Smooth muscle cell (in vitro differentiated cells): ENCODE data around the gene DMGDH. TPM values are rescaled to one million over a fixed set of nuclear protein-coding genes. Genes with fewer than 3 reads are reported as not detected.

Experiments used
- DNase-seq: peaks from one replicate; lab custom pipeline; 2025; ENCODE audit not compliant: unreplicated experiment; lab: John Stamatoyannopoulos, UW
- H2AFZ ChIP-seq: fragments of 200-600 bp; sonication (generic); 2 replicates; pipeline ENCODE4 v1.6.0; 2016; ENCODE audit warnings: antibody characterized with exemption, low read depth, mild to moderate bottlenecking
- H3F3A ChIP-seq: fragments of 200-600 bp; sonication (generic); 2 replicates; pipeline ENCODE4 v1.6.0; 2017; ENCODE audit warnings: antibody characterized with exemption, low read depth
- H3K27ac ChIP-seq: fragments of 200-600 bp; sonication (generic); 2 replicates; pipeline ENCODE4 v1.5.1; 2016; ENCODE audit warnings: low read depth, mild to moderate bottlenecking
- H3K27me3 ChIP-seq: fragments of 200-600 bp; sonication (generic); 2 replicates; pipeline ENCODE4 v1.6.1; 2016; ENCODE audit warnings: low read depth, mild to moderate bottlenecking
- H3K36me3 ChIP-seq: fragments of 200-600 bp; sonication (generic); 2 replicates; pipeline ENCODE4 v1.5.1; 2016; ENCODE audit warnings: low read depth
- H3K4me1 ChIP-seq: fragments of 200-600 bp; sonication (generic); 2 replicates; pipeline ENCODE4 v1.5.1; 2016; ENCODE audit warnings: low read depth
- H3K4me2 ChIP-seq: fragments of 200-600 bp; sonication (generic); 2 replicates; pipeline ENCODE4 v1.6.0; 2016; ENCODE audit warnings: mild to moderate bottlenecking
- H3K4me3 ChIP-seq: fragments of 200-600 bp; sonication (generic); 2 replicates; pipeline ENCODE4 v1.5.1; 2016; ENCODE audit warnings: mild to moderate bottlenecking
- H3K79me2 ChIP-seq: fragments of 200-600 bp; sonication (generic); 2 replicates; pipeline ENCODE4 v1.6.0; 2016; ENCODE audit warnings: low read depth, mild to moderate bottlenecking
- H3K9ac ChIP-seq: fragments of 200-600 bp; sonication (generic); 2 replicates; pipeline ENCODE4 v1.6.0; 2016; ENCODE audit warnings: low read depth
- H3K9me3 ChIP-seq: fragments of 200-600 bp; sonication (generic); replicated peaks from 2 replicates; pipeline ENCODE4 v1.5.1; 2016; ENCODE audit warnings: low read depth
- H4K20me1 ChIP-seq: fragments of 200-600 bp; sonication (generic); 2 replicates; pipeline ENCODE4 v1.6.0; 2016; ENCODE audit warnings: low read depth
- WGBS: methylation state at CpG from one replicate; pipeline ENCODE4 v1.1.7; 2016; ENCODE audit warnings: low lambda C conversion rate; 5-methylcytosine and 5-hydroxymethylcytosine counted together
- polyA plus RNA-seq: library from polyadenylated mRNA; unstranded; fragments of >200 nt; fragmentation: Nextera tagmentation; extraction: Ambion mirVana; gene quantifications from 2 replicates; pipeline ENCODE4 v1.2.1, GENCODE V29; 2016
- total RNA-seq: library from RNA; depleted of rRNA; stranded (reverse); fragments of >200 nt; gene quantifications from 2 replicates; pipeline ENCODE4 v1.2.3, GENCODE V29; 2014
- TF ChIP-seq, protein P1 (sequence below): fragments of 200-600 bp; sonication (generic); IDR thresholded peaks from 2 replicates; pipeline ENCODE4 v1.5.1; 2017; ENCODE audit warnings: borderline replicate concordance, mild to moderate bottlenecking, antibody characterized with exemption; ENCODE audit not compliant: insufficient read depth, poor library complexity, severe bottlenecking

DMGDH gene
- total and polyA plus RNA-seq, 2 experiments from 2014 or later = 0.07 TPM; not detected in 1

DNA sequence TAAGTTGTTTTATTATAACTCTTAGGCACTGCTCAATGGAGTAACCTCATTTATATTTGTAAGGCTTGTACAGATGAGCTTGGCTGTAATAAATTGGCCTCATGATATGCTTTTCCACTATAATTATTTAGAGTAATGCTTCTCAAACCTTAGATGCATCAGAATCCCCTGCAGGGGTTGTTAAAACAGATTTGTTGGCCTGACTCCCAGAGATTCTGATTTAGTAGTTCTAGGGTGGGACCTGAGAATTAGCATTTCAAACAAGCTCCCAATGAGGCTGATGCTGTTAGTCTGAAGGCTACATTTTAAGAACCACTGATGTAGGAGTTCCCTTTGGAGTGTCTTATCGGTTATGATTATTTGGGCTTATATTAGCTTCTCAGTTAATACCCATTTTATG lies 46.1 kb downstream of the DMGDH start:
- Histone ChIP-seq H3K9ac (no peak overlapping the region), H3K79me2 (no peaks in the 10 kb centered on the region), H3K36me3 (no peaks in the 10 kb centered on the region), H3F3A (no peaks in the 10 kb centered on the region), H3K4me3 (no peak overlapping the region), H3K27me3 (peaks cover 66% of the 10 kb centered on the region), H2AFZ (no peak overlapping the region), H3K4me1 (peaks cover 6% of the 10 kb centered on the region), H3K27ac (no peak overlapping the region), H3K9me3 (no peaks in the 10 kb centered on the region), H4K20me1 (no peaks in the 10 kb centered on the region), H3K4me2 (no peak overlapping the region)
- TF ChIP-seq, protein P1, sequence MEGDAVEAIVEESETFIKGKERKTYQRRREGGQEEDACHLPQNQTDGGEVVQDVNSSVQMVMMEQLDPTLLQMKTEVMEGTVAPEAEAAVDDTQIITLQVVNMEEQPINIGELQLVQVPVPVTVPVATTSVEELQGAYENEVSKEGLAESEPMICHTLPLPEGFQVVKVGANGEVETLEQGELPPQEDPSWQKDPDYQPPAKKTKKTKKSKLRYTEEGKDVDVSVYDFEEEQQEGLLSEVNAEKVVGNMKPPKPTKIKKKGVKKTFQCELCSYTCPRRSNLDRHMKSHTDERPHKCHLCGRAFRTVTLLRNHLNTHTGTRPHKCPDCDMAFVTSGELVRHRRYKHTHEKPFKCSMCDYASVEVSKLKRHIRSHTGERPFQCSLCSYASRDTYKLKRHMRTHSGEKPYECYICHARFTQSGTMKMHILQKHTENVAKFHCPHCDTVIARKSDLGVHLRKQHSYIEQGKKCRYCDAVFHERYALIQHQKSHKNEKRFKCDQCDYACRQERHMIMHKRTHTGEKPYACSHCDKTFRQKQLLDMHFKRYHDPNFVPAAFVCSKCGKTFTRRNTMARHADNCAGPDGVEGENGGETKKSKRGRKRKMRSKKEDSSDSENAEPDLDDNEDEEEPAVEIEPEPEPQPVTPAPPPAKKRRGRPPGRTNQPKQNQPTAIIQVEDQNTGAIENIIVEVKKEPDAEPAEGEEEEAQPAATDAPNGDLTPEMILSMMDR = no peak
- DNase-seq = no peak
- 77% methylated on average over 1 of the region's 1 CpG for WGBS

GRCh38 chr5:79022771-79023170 lies 46.7 kb downstream of the DMGDH start:
- TF ChIP-seq, protein P1 = no peak
- no peaks in the 10 kb centered on the region for H3F3A ChIP-seq
- H3K27ac ChIP-seq = no peak overlapping the region
- H4K20me1 ChIP-seq = no peaks in the 10 kb centered on the region
- H3K4me2 ChIP-seq = no peak overlapping the region
- H3K79me2 ChIP-seq = no peaks in the 10 kb centered on the region
- WGBS = 82% methylated on average over 2 of the region's 2 CpGs
- H2AFZ ChIP-seq = no peak overlapping the region
- no peak overlapping the region for H3K9ac ChIP-seq
- no peak overlapping the region for H3K4me3 ChIP-seq
- H3K4me1 ChIP-seq = peaks cover 6% of the 10 kb centered on the region
- no peaks in the 10 kb centered on the region for H3K36me3 ChIP-seq
- DNase-seq = no peak
- H3K9me3 ChIP-seq = no peaks in the 10 kb centered on the region
- H3K27me3 ChIP-seq = peaks cover 72% of the 10 kb centered on the region

DNA sequence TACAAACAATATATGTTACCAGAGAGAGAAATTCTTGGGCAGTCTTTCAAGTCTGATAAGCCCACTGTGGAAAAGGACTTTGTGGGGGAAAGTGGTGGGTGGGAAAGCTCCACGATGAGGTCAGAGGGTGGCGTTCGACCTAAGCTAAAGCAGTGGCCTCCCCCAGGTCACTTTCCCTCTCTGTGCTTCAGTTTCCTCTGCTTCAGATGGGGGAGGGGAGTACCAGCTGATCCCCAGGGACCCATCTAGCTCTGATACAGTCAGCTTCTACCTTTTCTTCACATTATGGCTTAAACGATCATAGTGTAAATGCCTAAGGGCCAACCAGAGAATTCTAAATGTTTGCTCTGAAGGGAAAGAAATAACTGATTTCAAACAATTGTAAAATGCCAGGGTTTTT lies 47.7 kb downstream of the DMGDH start:
- no peak for DNase-seq
- H3K79me2 ChIP-seq = no peaks in the 10 kb centered on the region
- peaks cover 75% of the 10 kb centered on the region for H3K27me3 ChIP-seq
- no peak overlapping the region for H3K27ac ChIP-seq
- peaks cover 6% of the 10 kb centered on the region for H3K4me1 ChIP-seq
- no peaks in the 10 kb centered on the region for H4K20me1 ChIP-seq
- no peak overlapping the region for H3K9ac ChIP-seq
- TF ChIP-seq, protein P1 = no peak
- H3K9me3 ChIP-seq = no peaks in the 10 kb centered on the region
- no peaks in the 10 kb centered on the region for H3K36me3 ChIP-seq
- no peak overlapping the region for H3K4me3 ChIP-seq
- H2AFZ ChIP-seq = no peak overlapping the region
- H3F3A ChIP-seq = no peaks in the 10 kb centered on the region
- H3K4me2 ChIP-seq = no peak overlapping the region
- WGBS = 52% methylated on average over 4 of the region's 4 CpGs

DNA sequence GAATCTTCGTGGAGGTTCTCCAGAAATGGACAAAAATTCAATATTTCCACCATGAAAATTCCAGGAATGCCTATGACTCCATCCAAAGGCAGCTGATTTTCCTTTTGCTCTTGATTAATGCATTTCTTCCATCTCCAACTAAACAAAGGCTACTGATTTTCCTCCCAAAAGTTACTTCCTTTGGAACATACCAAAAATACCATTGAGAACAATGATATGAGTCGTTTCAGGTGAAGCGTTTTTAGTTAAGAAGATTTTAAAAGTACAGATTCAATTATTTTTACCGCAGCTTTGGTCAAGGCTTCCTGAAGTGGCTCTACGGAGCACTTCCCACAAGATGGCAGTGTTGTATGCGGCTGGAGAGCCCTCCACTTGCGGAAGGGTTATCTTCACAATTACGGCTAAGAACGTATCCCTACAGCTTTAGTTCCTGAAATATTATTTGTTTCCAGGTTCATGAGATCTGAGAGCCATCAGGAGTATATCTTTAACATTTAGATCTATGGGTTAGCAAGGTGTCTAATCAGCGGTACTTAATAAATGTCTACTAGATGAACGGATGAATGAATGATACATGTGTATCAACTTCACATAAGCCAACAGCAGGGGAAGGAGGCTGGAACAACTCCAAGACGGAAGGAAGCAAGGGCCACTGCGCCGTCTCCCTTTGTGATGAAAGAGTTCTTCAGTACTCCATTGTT lies 48.5 kb downstream of the DMGDH start:
- Histone ChIP-seq H4K20me1 (no peaks in the 10 kb centered on the region), H3K36me3 (no peaks in the 10 kb centered on the region), H3K79me2 (no peaks in the 10 kb centered on the region), H2AFZ (peak overlapping the region; percentile 58), H3K9ac (no peak overlapping the region), H3K4me1 (peaks cover 6% of the 10 kb centered on the region), H3K27ac (no peak overlapping the region), H3F3A (no peaks in the 10 kb centered on the region), H3K9me3 (no peaks in the 10 kb centered on the region), H3K27me3 (peaks cover 73% of the 10 kb centered on the region), H3K4me2 (peak overlapping the region; percentile 85), H3K4me3 (peak overlapping the region; percentile 39)
- WGBS = 27% methylated on average over 14 of the region's 14 CpGs
- TF ChIP-seq, protein P1 = peak; percentile 90
- no peak for DNase-seq
